GM19240 (cell line): Measurements from ENCODE around the gene USP14.

Experiments used
- DNase-seq: peaks from one replicate; pipeline ENCODE4 v3.0.0; 2011; ENCODE audit warnings: low spot score; ENCODE audit not compliant: insufficient read length

Gene USP14

GRCh38 chr18:159037-159652 lies 788 bp downstream of the USP14 start:
- no peak for DNase-seq

GRCh38 chr18:159933-160332 lies 1.6 kb downstream of the USP14 start:
- no peak for DNase-seq

- DNase-seq: no peak
Observed at GRCh38 chr18:160831-161570, 2.6 kb downstream of the USP14 start.

- DNase-seq: no peak
Observed at GRCh38 chr18:172361-172760, 14.0 kb downstream of the USP14 start.

- no peak for DNase-seq
Observed at GRCh38 chr18:179499-179898, 21.1 kb downstream of the USP14 start.

- no peak for DNase-seq
Observed at GRCh38 chr18:181711-182110, 23.4 kb downstream of the USP14 start.

GRCh38 chr18:183769-184168 lies 25.4 kb downstream of the USP14 start:
- no peak for DNase-seq

- no peak for DNase-seq
Observed at GRCh38 chr18:189254-189653, 30.9 kb downstream of the USP14 start.

- no peak for DNase-seq
Observed at GRCh38 chr18:191725-192124, 33.4 kb downstream of the USP14 start.

- no peak for DNase-seq
Observed at GRCh38 chr18:192801-193200, 34.4 kb downstream of the USP14 start.

- DNase-seq: no peak
Observed at GRCh38 chr18:195651-196050, 37.3 kb downstream of the USP14 start.

GRCh38 chr18:199214-199613 lies 40.9 kb downstream of the USP14 start:
- no peak for DNase-seq

- no peak for DNase-seq
Observed at GRCh38 chr18:199768-200167, 41.4 kb downstream of the USP14 start.

GRCh38 chr18:210075-210474 lies 51.7 kb downstream of the USP14 start:
- DNase-seq: no peak

- DNase-seq: no peak
Observed at GRCh38 chr18:210733-211132, 52.4 kb downstream of the USP14 start.

- DNase-seq: no peak
Observed at GRCh38 chr18:211582-211981, 53.2 kb downstream of the USP14 start.

GRCh38 chr18:212780-213179 lies 54.4 kb downstream of the USP14 start:
- no peak for DNase-seq

GRCh38 chr18:213505-213904 lies 55.1 kb downstream of the USP14 start:
- DNase-seq: no peak

- no peak for DNase-seq
Observed at GRCh38 chr18:213966-214365, 55.6 kb downstream of the USP14 start.

GRCh38 chr18:215448-216010 lies 57.2 kb downstream of the USP14 start:
- no peak for DNase-seq

- DNase-seq: no peak
Observed at GRCh38 chr18:217532-218336, 59.4 kb downstream of the USP14 start.

GRCh38 chr18:220708-221107 lies 62.4 kb downstream of the USP14 start:
- no peak for DNase-seq
